ENCODE measurements around the gene PRKD1. TPM values are rescaled to one million over a fixed set of nuclear protein-coding genes. Genes with fewer than 3 reads are reported as not detected.

The PRKD1 gene
- total and polyA plus RNA-seq, 2 of the 13 experiments (the other 11 are each of a cell fraction or from before 2014, with no cell fraction given), result 0.22 to 1.3 TPM

GRCh38 chr14:29668201-29668600, 259.4 kb downstream of the PRKD1 start:
- DNase-seq (ENCODE audit: low spot score), result no peak
- H3K9ac ChIP-seq (ENCODE audit: insufficient read depth, low read depth, low read length), result no peak overlapping the region
- FAIRE-seq, result no peak
- no peaks in the 10 kb centered on the region for H4K20me1 ChIP-seq (ENCODE audit: insufficient read depth, low read length)
- no peak overlapping the region for H3K4me3 ChIP-seq (replicated peaks in 1 of 3; ENCODE audit: insufficient read depth in 1 of 3, low read depth in 2 of 3, low read length in 3 of 3)
- H3K4me1 ChIP-seq (ENCODE audit: insufficient read depth, low read length), result no peaks in the 10 kb centered on the region
- H3K79me2 ChIP-seq (ENCODE audit: insufficient read depth, low read length), result no peaks in the 10 kb centered on the region
- in situ Hi-C loops (cut with HindIII; ENCODE audit: extremely low pct_ligation_motif_present, low pct_unique_long_range_greater_than_20kb) (no loop called here), intact Hi-C loops (cut with micrococcal nuclease; ENCODE audit: unreplicated experiment) (no loop called here)
- BruUV-seq (replicated peaks), result no TSS peak
- ChIA-PET CTCF (ENCODE audit: low intra/inter-chr PET ratio, low total read pairs) (no interaction called here), POLR2A (no interaction called here)
- H2AFZ ChIP-seq (ENCODE audit: low read length), result no peak overlapping the region
- TF ChIP-seq ZNF567 (CRISPR knock-in tag; IDR thresholded peaks at IDR 0.05; ENCODE audit: borderline replicate concordance), result no peak
- TF ChIP-seq MBD4 (IDR thresholded peaks at IDR 0.05; ENCODE audit: borderline replicate concordance, low read length), result no peak
- no peak for TF ChIP-seq HNF1A (IDR thresholded peaks at IDR 0.05; ENCODE audit: low read depth)
- no peak for TF ChIP-seq HNF1A (CRISPR knock-in tag; IDR thresholded peaks at IDR 0.05; ENCODE audit: borderline replicate concordance)
- TF ChIP-seq KDM1A (CRISPR knock-in tag; IDR thresholded peaks at IDR 0.05), result no peak
- no peak for TF ChIP-seq ZHX2 (IDR thresholded peaks at IDR 0.05; ENCODE audit: low read depth)
- no peak for TF ChIP-seq ZHX2 (CRISPR knock-in tag; IDR thresholded peaks at IDR 0.05; ENCODE audit: borderline replicate concordance)
- no peak for TF ChIP-seq SRF (IDR thresholded peaks at IDR 0.05; ENCODE audit: low read depth, low read length)
- no peak for TF ChIP-seq PCBP1 (IDR thresholded peaks at IDR 0.05; ENCODE audit: borderline replicate concordance, low read depth, low read length)
- no peak for TF ChIP-seq ZNF282 (IDR thresholded peaks at IDR 0.05; ENCODE audit: partially characterized antibody)
- TF ChIP-seq ZNF788 (CRISPR knock-in tag; IDR thresholded peaks at IDR 0.05; ENCODE audit: borderline replicate concordance), result no peak
- H3K27me3 ChIP-seq (ENCODE audit: control insufficient read depth in 1 of 2, insufficient read depth in 2 of 2, low read length in 2 of 2), result no peaks in the 10 kb centered on the region
- peaks cover 84% of the 10 kb centered on the region for H3K9me3 ChIP-seq (ENCODE audit: low read length)
- no peaks in the 10 kb centered on the region for H3K36me3 ChIP-seq (replicated peaks in 1 of 2; ENCODE audit: control insufficient read depth in 1 of 2, insufficient read depth in 2 of 2, low read length in 2 of 2)
- no peak overlapping the region for H3K4me2 ChIP-seq (ENCODE audit: low read depth, low read length)
- no peak overlapping the region for H3K27ac ChIP-seq (ENCODE audit: extremely low read length, insufficient read depth, low read length)
- ATAC-seq, result no peak
- WGBS (ENCODE audit: low lambda C conversion rate), result 6% methylated on average over 1 of the region's 1 CpG

Data from HepG2 (cell line).